K562 (cell line): ENCODE data around the gene RPS4Y1. TPM values are rescaled to one million over a fixed set of nuclear protein-coding genes. Genes with fewer than 3 reads are reported as not detected.

ENCODE experiments used
- ATAC-seq: fragments of 200-7000 bp; cut with Tn5 transposase; 3 replicates; pipeline ENCODE4 v1.9.1; 2020; ENCODE audit warnings: moderate library complexity
- BruUV-seq: library from RNA; stranded (reverse); fragments of 400-500 nt; replicated peaks from 2 replicates; lab custom pipeline; 2021; lab: Mats Ljungman, UMichigan
- CTCF ChIA-PET: fragments of 300-600 bp; formaldehyde crosslinking; extraction: SDS; loops from one replicate; lab custom pipeline; 2021; ENCODE audit warnings: low intra/inter-chr PET ratio; lab: Yijun Ruan, JAX
- POLR2A ChIA-PET: fragments of 300-600, 350-650 bp; sonication (Branson Sonifier 250); formaldehyde crosslinking; extraction: SDS; loops from one replicate; lab custom pipeline; 2021; ENCODE audit warnings: antibody characterized with exemption, inconsistent platforms; lab: Yijun Ruan, JAX
- DNase-seq, 4 experiments: peaks; one replicate each; pipeline versions ENCODE4 v3.0.0 to v3.0.0-alpha.2; 2011 to 2018; ENCODE audit warnings: low spot score in 3 of 4, mixed read lengths in 3 of 4; ENCODE audit errors: extremely low read depth in 1 of 4
- FAIRE-seq: peaks from 2 replicates; lab custom pipeline; 2011; peaks lifted over from hg19 to GRCh38; lab: Jason Lieb, UNC
- H2AFZ ChIP-seq: 2 replicates; pipeline ENCODE4 v1.6.0; 2011; ENCODE audit warnings: low read depth, low read length, control low read depth, inconsistent platforms
- H3K27ac ChIP-seq: fragments of 200-600 bp; 3 replicates; pipeline ENCODE4 v1.8.0; 2011; ENCODE audit warnings: low read depth, mild to moderate bottlenecking, control low read depth, inconsistent platforms, low read length, moderate library complexity, mixed read lengths; ENCODE audit errors: extremely low read depth
- H3K27me3 ChIP-seq, 2 experiments: fragments of 300-600 bp in 1 of 2; 2 replicates in 1 of 2; 3 replicates in 1 of 2; pipeline versions ENCODE4 v1.6.0 to v1.8.0; 2011; ENCODE audit warnings: inconsistent platforms in 2 of 2, low read length in 2 of 2, mild to moderate bottlenecking in 1 of 2, mixed read lengths in 1 of 2, moderate library complexity in 1 of 2; ENCODE audit not compliant: control insufficient read depth in 2 of 2, insufficient read depth in 2 of 2
- H3K36me3 ChIP-seq: fragments of 300-600 bp; 3 replicates; pipeline ENCODE4 v1.8.0; 2011; ENCODE audit warnings: mild to moderate bottlenecking, low read length, inconsistent platforms; ENCODE audit not compliant: control insufficient read depth, insufficient read depth
- H3K4me1 ChIP-seq, 2 experiments: fragments of 200-600 bp in 1 of 2; replicated peaks in 1 of 2; 2 replicates in 1 of 2; 3 replicates in 1 of 2; pipeline versions ENCODE4 v1.5.1 to v1.8.0; 2011; ENCODE audit warnings: inconsistent platforms in 2 of 2, low read length in 2 of 2, mild to moderate bottlenecking in 1 of 2, mixed read lengths in 1 of 2, moderate library complexity in 1 of 2; ENCODE audit not compliant: control insufficient read depth in 2 of 2, insufficient read depth in 2 of 2
- H3K4me2 ChIP-seq: 2 replicates; pipeline ENCODE4 v1.6.1; 2011; ENCODE audit warnings: low read length, control low read depth, inconsistent platforms, mixed read lengths; ENCODE audit not compliant: insufficient read depth
- H3K4me3 ChIP-seq: fragments of 200-600 bp; sonication (generic), shearing (Covaris generic); 2 replicates; pipeline ENCODE4 v1.5.1; 2016; ENCODE audit warnings: control low read depth, inconsistent platforms
- H3K79me2 ChIP-seq: fragments of 200-600 bp; 3 replicates; pipeline ENCODE4 v1.8.0; 2011; ENCODE audit warnings: low read length, inconsistent platforms; ENCODE audit not compliant: control insufficient read depth, insufficient read depth
- H3K9ac ChIP-seq, 2 experiments: 2 replicates each; pipeline versions ENCODE4 v1.6.0 to v1.6.1; 2011; ENCODE audit warnings: low read depth in 2 of 2, low read length in 2 of 2, control low read depth in 1 of 2, inconsistent platforms in 1 of 2, mild to moderate bottlenecking in 1 of 2, mixed read lengths in 1 of 2; ENCODE audit not compliant: insufficient read depth in 1 of 2
- H3K9me1 ChIP-seq: one replicate; pipeline ENCODE4 v1.6.0; 2011; ENCODE audit warnings: inconsistent platforms, mild to moderate bottlenecking, low read length, moderate library complexity; ENCODE audit not compliant: control insufficient read depth, insufficient read depth
- H3K9me3 ChIP-seq: replicated peaks from 2 replicates; pipeline ENCODE4 v1.5.1; 2011; ENCODE audit warnings: low read depth, low read length, inconsistent platforms; ENCODE audit not compliant: control insufficient read depth, insufficient read depth
- H4K20me1 ChIP-seq: replicated peaks from 2 replicates; pipeline ENCODE4 v1.6.1; 2011; ENCODE audit warnings: low read length, inconsistent platforms, mixed read lengths; ENCODE audit not compliant: control insufficient read depth, insufficient read depth
- MYNN ChIP-seq, 2 experiments: sonication (generic); formaldehyde crosslinking in 1 of 2; IDR thresholded peaks; 2 replicates each; pipeline versions ENCODE4 v1.5.0 to v1.6.1; 2016 to 2020; ENCODE audit warnings: antibody characterized with exemption in 1 of 2, missing genetic modification reagents in 1 of 2
- RERE ChIP-seq: sonication (generic); formaldehyde crosslinking; IDR thresholded peaks from 2 replicates; pipeline ENCODE4 v1.8.0; 2023; ENCODE audit warnings: missing genetic modification reagents, mild to moderate bottlenecking, borderline replicate concordance
- ZNF134 ChIP-seq: fragments of 250-450 bp; sonication (Bioruptor Pico); conservative IDR thresholded peaks from 2 replicates; pipeline ENCODE4 v1.4.0; 2020
- WGBS: fragments of 100-300 bp; shearing (Covaris generic); methylation state at CpG from one replicate; pipeline ENCODE4 v1.1.6; 2016; ENCODE audit warnings: low coverage, mixed read lengths; ENCODE audit not compliant: insufficient coverage; ENCODE audit errors: missing lambda C conversion rate; 5-methylcytosine and 5-hydroxymethylcytosine counted together
- in situ Hi-C: fragments of 300-500 bp; cut with MboI; formaldehyde crosslinking; loops from 4 replicates; pipeline ENCODE4 v1.15.0; 2018; ENCODE audit warnings: inconsistent platforms, mixed read lengths
- intact Hi-C: fragments of 100-400 bp; cut with micrococcal nuclease; formaldehyde crosslinking; loops from 2 replicates; pipeline ENCODE4 v1.14.2; 2022
- polyA plus RNA-seq, 8 experiments: library from polyadenylated mRNA; depleted of rRNA in 4 of 8; stranded (reverse) in 5 of 8; unstranded in 3 of 8; fragments of >200 nt; fragmentation: Nextera tagmentation in 2 of 8; fragmentation: Illumina TruSeq in 1 of 8; extraction: Ambion mirVana in 2 of 8; extraction: Trizol in 1 of 8; gene quantifications; 2 replicates each; pipeline versions ENCODE4 v1.2.1 to v1.2.3, GENCODE V29; 2011 to 2014; ENCODE audit warnings: inconsistent platforms in 1 of 8, missing spikeins in 1 of 8
- total RNA-seq, 7 experiments: library from RNA; depleted of rRNA in 6 of 7; stranded (reverse); fragments of >200 nt in 6 of 7; fragmentation: Illumina TruSeq in 2 of 7; extraction: Trizol in 2 of 7; gene quantifications; 2 replicates each; pipeline versions ENCODE4 v1.2.1 to v1.2.3, GENCODE V29; 2011 to 2021; ENCODE audit warnings: low replicate concordance in 1 of 7

RPS4Y1 gene
- total and polyA plus RNA-seq, 9 of the 15 experiments (the other 6 are each of a cell fraction or from before 2014, with no cell fraction given), result 0.40 TPM; not detected in 8

- Histone ChIP-seq H3K9me3 (no peaks in the 10 kb centered on the region), H2AFZ (no peak overlapping the region), H3K9ac (no peak overlapping the region), H4K20me1 (no peaks in the 10 kb centered on the region), H3K4me2 (no peak overlapping the region), H3K27ac (no peak overlapping the region), H3K79me2 (no peaks in the 10 kb centered on the region), H3K9me1 (no peaks in the 10 kb centered on the region), H3K4me3 (no peak overlapping the region), H3K4me1 (no peaks in the 10 kb centered on the region), H3K36me3 (no peaks in the 10 kb centered on the region), H3K27me3 (no peaks in the 10 kb centered on the region)
- WGBS, result no CpG with 5 or more reads among the region's 2 CpGs
- no peak for TF ChIP-seq ZNF134 (CRISPR knock-in tag)
- no peak for TF ChIP-seq RERE
- no peak for TF ChIP-seq MYNN (IDR thresholded peaks at IDR 0.05)
- TF ChIP-seq MYNN (CRISPR knock-in tag; IDR thresholded peaks at IDR 0.05), result no peak
- DNase-seq (no peak), ATAC-seq (no peak), FAIRE-seq (no peak)
- BruUV-seq, result no TSS peak
- in situ Hi-C loops (no loop called here), intact Hi-C loops (no loop called here)
- ChIA-PET CTCF (no interaction called here), POLR2A (no interaction called here)
These were observed 25.2 kb downstream of the RPS4Y1 start for GRCh38 chrY:2866581-2866980.
